Thymus (tissue), 2 donors: ENCODE measurements around the gene PROSER1. TPM values are rescaled to one million over a fixed set of nuclear protein-coding genes. Genes with fewer than 3 reads are reported as not detected.

ENCODE experiments used
- polyA plus RNA-seq: library from polyadenylated mRNA; stranded (reverse); fragments of 200-250 nt; gene quantifications from one replicate; pipeline ENCODE4 v1.2.3, GENCODE V29; 2013
- total RNA-seq: library from RNA; stranded (reverse); fragments of 120-200 nt; gene quantifications from one replicate; pipeline ENCODE4 v1.2.4, GENCODE V29; 2013
- donor health status: healthy.

PROSER1 gene
- total and polyA plus RNA-seq, 2 donors: 9.8 to 29.8 TPM

Other genes with a start within 250 kb of the PROSER1 start
- 0.05 TPM for gene STOML3, start 47.3 kb downstream of the PROSER1 start, total RNA-seq
- gene STOML3, start 47.3 kb downstream of the PROSER1 start, polyA plus RNA-seq: 0.23 TPM
- 16.0 TPM for gene NHLRC3, start 367 bp upstream of the PROSER1 start, total RNA-seq
- gene NHLRC3, start 367 bp upstream of the PROSER1 start, polyA plus RNA-seq: 19.0 TPM